Tibial nerve (tissue), 4 donors: ENCODE measurements around the gene TSEN34. TPM values are rescaled to one million over a fixed set of nuclear protein-coding genes. Genes with fewer than 3 reads are reported as not detected.
"Not testable (repeated sequence)": the region's sequence is repeated elsewhere in the genome, so short reads cannot be mapped to it uniquely, and the experiment has no call there.

Experiments
- DNase-seq, 2 donors: peaks; one replicate each; pipeline ENCODE4 v3.0.0-alpha.2; 2019; ENCODE audit warnings: low spot score in 2 of 2
- H3K27ac ChIP-seq, 4 donors: fragments of 200-600 bp; sonication (generic) in 3 of 4; one replicate each; pipeline ENCODE4 v1.5.1; 2017 to 2019; ENCODE audit warnings: mild to moderate bottlenecking in 1 of 4
- H3K27me3 ChIP-seq, 2 donors: fragments of 200-600 bp; sonication (generic) in 1 of 2; one replicate each; pipeline versions ENCODE4 v1.5.1 to v1.6.0; 2017 to 2019
- H3K36me3 ChIP-seq, 3 donors: fragments of 200-600 bp; sonication (generic); one replicate each; pipeline ENCODE4 v1.5.1; 2018 to 2019
- H3K4me1 ChIP-seq, 4 donors: fragments of 200-600 bp; sonication (generic) in 3 of 4; one replicate each; pipeline ENCODE4 v1.5.1; 2017 to 2019
- H3K4me3 ChIP-seq, 4 donors: fragments of 200-600 bp; sonication (generic) in 3 of 4; one replicate each; pipeline ENCODE4 v1.5.1; 2017 to 2019; ENCODE audit warnings: mild to moderate bottlenecking in 1 of 4, moderate library complexity in 1 of 4
- H3K9me3 ChIP-seq, 4 donors: fragments of 200-600 bp; sonication (generic) in 3 of 4; one replicate each; pipeline ENCODE4 v1.5.1; 2017 to 2019
- WGBS, 2 donors: methylation state at CpG; one replicate each; pipeline ENCODE4 v1.1.5; 2018; 5-methylcytosine and 5-hydroxymethylcytosine counted together
- total RNA-seq, 4 donors: library from RNA; depleted of rRNA; stranded (reverse); fragments of >200 nt; gene quantifications; one replicate each; pipeline ENCODE4 v1.1.0, GENCODE V29; 2016

TSEN34 gene
- total RNA-seq, 4 donors from 2014 or later, result 37.3 to 70.8 (median 49.6) TPM

- H3K27ac ChIP-seq, H3K9me3 ChIP-seq, H3K4me3 ChIP-seq, H3K4me1 ChIP-seq, H3K27me3 ChIP-seq, H3K36me3 ChIP-seq, DNase-seq: not testable (repeated sequence)
- no CpG with 5 or more reads among the region's 8 CpGs for WGBS, 2 donors
These were observed 52.7 kb downstream of the TSEN34 start for GRCh38 chr19:54243809-54244208.

Other genes starting within 250 kb of the TSEN34 start
- not detected for gene CACNG8, start 228.4 kb upstream of the TSEN34 start, total RNA-seq
- not detected for gene CACNG6, start 199.7 kb upstream of the TSEN34 start, total RNA-seq
- gene VSTM1, start 127.4 kb upstream of the TSEN34 start, total RNA-seq, result not detected
- not detected for gene TARM1, start 109.9 kb upstream of the TSEN34 start, total RNA-seq
- gene OSCAR, start 90.5 kb upstream of the TSEN34 start, total RNA-seq, result 1 to 10 TPM in 3 of 4 donors, under 1 TPM in 1; 0.66 to 7.2 (median 1.9) TPM
- 10 to 100 TPM in 3 of 4 donors, 1 to 10 TPM in 1; 2.8 to 40.0 (median 25.4) TPM for gene NDUFA3, start 88.5 kb upstream of the TSEN34 start, total RNA-seq
- gene TFPT, start 75.7 kb upstream of the TSEN34 start, total RNA-seq, result 10 to 100 TPM in 3 of 4 donors, 1 to 10 TPM in 1; 9.6 to 19.0 (median 13.5) TPM
- gene PRPF31, start 75.6 kb upstream of the TSEN34 start, total RNA-seq, result 10 to 100 TPM; 37.7 to 67.5 (median 42.9) TPM
- gene CNOT3, start 53.5 kb upstream of the TSEN34 start, total RNA-seq, result 10 to 100 TPM; 21.6 to 30.3 (median 24.8) TPM
- gene LENG1, start 31.6 kb upstream of the TSEN34 start, total RNA-seq, result 10 to 100 TPM in 2 of 4 donors, 1 to 10 TPM in 2; 7.4 to 12.9 (median 10.4) TPM
- 1 to 10 TPM in 2 of 4 donors, under 1 TPM in 1, not detected in 1; 0.22 to 8.8 (median 4.4) TPM for gene TMC4, start 18.1 kb upstream of the TSEN34 start, total RNA-seq
- 10 to 100 TPM; 45.0 to 94.5 (median 50.2) TPM for gene MBOAT7, start 1.7 kb upstream of the TSEN34 start, total RNA-seq
- gene RPS9, start 9.6 kb downstream of the TSEN34 start, total RNA-seq, result 1,000 to 10,000 TPM; 1,361 to 2,045 (median 1,633) TPM
- 10 to 100 TPM in 2 of 4 donors, 1 to 10 TPM in 2; 4.4 to 98.1 (median 16.5) TPM for gene LILRB3, start 31.7 kb downstream of the TSEN34 start, total RNA-seq
- gene LILRA6, start 51.5 kb downstream of the TSEN34 start, total RNA-seq, result 10 to 100 TPM in 1 of 4 donors, 1 to 10 TPM in 1, under 1 TPM in 2; 0.22 to 10.2 (median 0.90) TPM
- gene LILRB5, start 66.0 kb downstream of the TSEN34 start, total RNA-seq, result 10 to 100 TPM in 3 of 4 donors, 1 to 10 TPM in 1; 8.3 to 49.5 (median 17.0) TPM
- gene LILRB2, start 89.8 kb downstream of the TSEN34 start, total RNA-seq, result 1 to 10 TPM; 1.6 to 8.4 (median 4.4) TPM
- 1 to 10 TPM in 2 of 4 donors, under 1 TPM in 1, not detected in 1; 0.42 to 3.9 (median 1.4) TPM for gene LILRA5, start 121.9 kb downstream of the TSEN34 start, total RNA-seq
- not detected for gene LILRA4, start 147.9 kb downstream of the TSEN34 start, total RNA-seq
- gene LAIR1, start 173.6 kb downstream of the TSEN34 start, total RNA-seq, result 10 to 100 TPM; 15.5 to 59.1 (median 31.1) TPM
- 10 to 100 TPM; 21.0 to 50.0 (median 34.9) TPM for gene TTYH1, start 224.2 kb downstream of the TSEN34 start, total RNA-seq